SK-N-SH (cell line): ENCODE results near the gene NANOGP8.

Source experiments
- POLR2AphosphoS5 ChIP-seq: IDR thresholded peaks from 2 replicates; pipeline ENCODE4 v1.6.1; 2012; ENCODE audit warnings: low read depth, low read length
- RAD21 ChIP-seq: IDR thresholded peaks from 2 replicates; pipeline ENCODE4 v1.6.1; 2012; ENCODE audit warnings: mild to moderate bottlenecking, low read length
- RFX5 ChIP-seq: IDR thresholded peaks from 2 replicates; pipeline ENCODE4 v1.6.1; 2012; ENCODE audit warnings: mild to moderate bottlenecking, improper control_type of control experiment, low read length
- SIN3A ChIP-seq: IDR thresholded peaks from 2 replicates; pipeline ENCODE4 v1.6.1; 2012; ENCODE audit warnings: low read depth, mild to moderate bottlenecking, low read length, moderate library complexity, borderline replicate concordance
- SMC3 ChIP-seq: IDR thresholded peaks from 2 replicates; pipeline ENCODE4 v1.6.1; 2012; ENCODE audit warnings: low read depth, low read length, improper control_type of control experiment
- TAF1 ChIP-seq: IDR thresholded peaks from 2 replicates; pipeline ENCODE4 v1.6.1; 2012; ENCODE audit warnings: low read depth, mild to moderate bottlenecking, low read length, moderate library complexity, borderline replicate concordance
- YY1 ChIP-seq: IDR thresholded peaks from 2 replicates; pipeline ENCODE4 v1.4.0; 2012; ENCODE audit warnings: low read depth, mild to moderate bottlenecking
- TF ChIP-seq, protein P1 (sequence below): IDR thresholded peaks from 2 replicates; pipeline ENCODE4 v1.4.0; 2012; ENCODE audit warnings: low read depth, borderline replicate concordance
- TF ChIP-seq, protein P2 (sequence below): fragments of 200-600 bp; sonication (generic); IDR thresholded peaks from 2 replicates; pipeline ENCODE4 v1.6.1; 2017; ENCODE audit warnings: antibody characterized with exemption, mild to moderate bottlenecking, moderate library complexity

DNA sequence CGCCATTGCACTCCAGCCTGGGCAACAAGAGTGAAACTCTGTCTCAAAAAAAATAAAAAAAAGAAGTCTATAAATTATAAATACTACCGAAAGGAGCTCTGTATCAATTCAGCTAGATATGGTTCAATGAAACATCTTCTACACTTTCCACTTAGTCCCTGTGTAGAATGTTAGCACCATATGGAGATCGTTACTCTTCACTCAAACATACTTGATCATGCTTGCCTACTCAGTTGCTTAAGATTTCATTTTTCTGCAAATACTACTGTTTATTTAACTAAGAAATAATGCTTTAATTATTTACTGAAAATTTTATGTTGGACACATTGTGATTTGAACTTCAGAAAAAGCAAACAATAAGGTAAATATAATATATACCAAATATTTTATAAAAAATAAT is 17.1 kb upstream of the NANOGP8 start:
- TF ChIP-seq, protein P1, sequence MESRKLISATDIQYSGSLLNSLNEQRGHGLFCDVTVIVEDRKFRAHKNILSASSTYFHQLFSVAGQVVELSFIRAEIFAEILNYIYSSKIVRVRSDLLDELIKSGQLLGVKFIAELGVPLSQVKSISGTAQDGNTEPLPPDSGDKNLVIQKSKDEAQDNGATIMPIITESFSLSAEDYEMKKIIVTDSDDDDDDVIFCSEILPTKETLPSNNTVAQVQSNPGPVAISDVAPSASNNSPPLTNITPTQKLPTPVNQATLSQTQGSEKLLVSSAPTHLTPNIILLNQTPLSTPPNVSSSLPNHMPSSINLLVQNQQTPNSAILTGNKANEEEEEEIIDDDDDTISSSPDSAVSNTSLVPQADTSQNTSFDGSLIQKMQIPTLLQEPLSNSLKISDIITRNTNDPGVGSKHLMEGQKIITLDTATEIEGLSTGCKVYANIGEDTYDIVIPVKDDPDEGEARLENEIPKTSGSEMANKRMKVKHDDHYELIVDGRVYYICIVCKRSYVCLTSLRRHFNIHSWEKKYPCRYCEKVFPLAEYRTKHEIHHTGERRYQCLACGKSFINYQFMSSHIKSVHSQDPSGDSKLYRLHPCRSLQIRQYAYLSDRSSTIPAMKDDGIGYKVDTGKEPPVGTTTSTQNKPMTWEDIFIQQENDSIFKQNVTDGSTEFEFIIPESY, result no peak
- TF ChIP-seq, protein P2, sequence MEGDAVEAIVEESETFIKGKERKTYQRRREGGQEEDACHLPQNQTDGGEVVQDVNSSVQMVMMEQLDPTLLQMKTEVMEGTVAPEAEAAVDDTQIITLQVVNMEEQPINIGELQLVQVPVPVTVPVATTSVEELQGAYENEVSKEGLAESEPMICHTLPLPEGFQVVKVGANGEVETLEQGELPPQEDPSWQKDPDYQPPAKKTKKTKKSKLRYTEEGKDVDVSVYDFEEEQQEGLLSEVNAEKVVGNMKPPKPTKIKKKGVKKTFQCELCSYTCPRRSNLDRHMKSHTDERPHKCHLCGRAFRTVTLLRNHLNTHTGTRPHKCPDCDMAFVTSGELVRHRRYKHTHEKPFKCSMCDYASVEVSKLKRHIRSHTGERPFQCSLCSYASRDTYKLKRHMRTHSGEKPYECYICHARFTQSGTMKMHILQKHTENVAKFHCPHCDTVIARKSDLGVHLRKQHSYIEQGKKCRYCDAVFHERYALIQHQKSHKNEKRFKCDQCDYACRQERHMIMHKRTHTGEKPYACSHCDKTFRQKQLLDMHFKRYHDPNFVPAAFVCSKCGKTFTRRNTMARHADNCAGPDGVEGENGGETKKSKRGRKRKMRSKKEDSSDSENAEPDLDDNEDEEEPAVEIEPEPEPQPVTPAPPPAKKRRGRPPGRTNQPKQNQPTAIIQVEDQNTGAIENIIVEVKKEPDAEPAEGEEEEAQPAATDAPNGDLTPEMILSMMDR, result no peak
- TF ChIP-seq SMC3 (no peak), RAD21 (no peak), SIN3A (no peak), YY1 (no peak), POLR2AphosphoS5 (no peak), TAF1 (no peak), RFX5 (no peak)
